PC-3 (cell line): ENCODE results near the gene ENKD1. TPM values are rescaled to one million over a fixed set of nuclear protein-coding genes. Genes with fewer than 3 reads are reported as not detected.
A peak's percentile ranks its signal among the peaks of the same experiment; 100 is the strongest.

Source experiments
- ATAC-seq: fragments of 200-7000 bp; cut with Tn5 transposase; 2 replicates; pipeline ENCODE4 v1.9.1; 2020; ENCODE audit warnings: mild to moderate bottlenecking, moderate library complexity
- BruUV-seq: library from RNA; stranded (reverse); fragments of 400-500 nt; replicated peaks from 2 replicates; lab custom pipeline; 2021; lab: Mats Ljungman, UMichigan
- CTCF ChIA-PET: fragments of 300-600 bp; sonication (Branson Sonifier 250); formaldehyde crosslinking; loops from one replicate; lab custom pipeline; 2022; ENCODE audit warnings: antibody characterized with exemption; lab: Charles Lee
- POLR2A ChIA-PET: fragments of 300-600 bp; sonication (Branson Sonifier 250); formaldehyde crosslinking; loops from one replicate; lab custom pipeline; 2022; ENCODE audit warnings: antibody characterized with exemption; ENCODE audit not compliant: unreplicated experiment; lab: Charles Lee
- DNase-seq: peaks from one replicate; pipeline ENCODE4 v3.0.0-alpha.2; 2015
- H2AFZ ChIP-seq: fragments of 300-600 bp; sonication (generic); 2 replicates; pipeline ENCODE4 v1.6.0; 2016; ENCODE audit warnings: antibody characterized with exemption, low read length
- H3F3A ChIP-seq: fragments of 300-600 bp; sonication (generic); one replicate; pipeline ENCODE4 v1.6.0; 2017; ENCODE audit warnings: antibody characterized with exemption, low read length, control low read depth, mild to moderate bottlenecking; ENCODE audit not compliant: unreplicated experiment
- H3K27ac ChIP-seq: fragments of 300-600 bp; sonication (generic); 2 replicates; pipeline ENCODE4 v1.5.1; 2016; ENCODE audit warnings: mild to moderate bottlenecking, low read length
- H3K27me3 ChIP-seq: fragments of 300-600 bp; sonication (generic); 2 replicates; pipeline ENCODE4 v1.6.1; 2016; ENCODE audit warnings: low read length, mixed read lengths
- H3K36me3 ChIP-seq: fragments of 300-600 bp; sonication (generic); 2 replicates; pipeline ENCODE4 v1.6.1; 2016; ENCODE audit warnings: low read depth, mixed run types, low read length, mixed read lengths
- H3K4me1 ChIP-seq: fragments of 300-600 bp; sonication (generic); 2 replicates; pipeline ENCODE4 v1.5.1; 2016; ENCODE audit warnings: low read length; ENCODE audit not compliant: insufficient read depth
- H3K4me2 ChIP-seq: fragments of 300-600 bp; sonication (generic); 2 replicates; pipeline ENCODE4 v1.6.0; 2016; ENCODE audit warnings: low read length
- H3K4me3 ChIP-seq: fragments of 300-600 bp; sonication (generic); 2 replicates; pipeline ENCODE4 v1.5.1; 2016; ENCODE audit warnings: mild to moderate bottlenecking, low read length, mixed read lengths
- H3K79me2 ChIP-seq: fragments of 300-600 bp; sonication (generic); 2 replicates; pipeline ENCODE4 v1.6.1; 2017; ENCODE audit warnings: low read length, mixed read lengths
- H3K9ac ChIP-seq: fragments of 300-600 bp; sonication (generic); 2 replicates; pipeline ENCODE4 v1.6.0; 2016; ENCODE audit warnings: mild to moderate bottlenecking, low read length
- H3K9me2 ChIP-seq: fragments of 300-600 bp; sonication (generic); replicated peaks from 2 replicates; pipeline ENCODE4 v1.6.1; 2016; ENCODE audit warnings: mixed run types, low read length, mixed read lengths
- H3K9me3 ChIP-seq: fragments of 300-600 bp; sonication (generic); 2 replicates; pipeline ENCODE4 v1.6.1; 2016; ENCODE audit warnings: low read length, mixed read lengths
- H4K20me1 ChIP-seq: fragments of 300-600 bp; sonication (generic); 2 replicates; pipeline ENCODE4 v1.6.1; 2016; ENCODE audit warnings: low read length, mixed read lengths
- CTCF ChIP-seq: fragments of 300-600 bp; sonication (generic); conservative IDR thresholded peaks from 2 replicates; pipeline ENCODE4 v1.5.1; 2017; ENCODE audit warnings: antibody characterized with exemption, low read depth, mild to moderate bottlenecking, low read length
- EZH2 ChIP-seq: fragments of 300-600 bp; sonication (generic); IDR thresholded peaks from one replicate; pipeline ENCODE4 v1.6.1; 2017; ENCODE audit warnings: antibody characterized with exemption, mild to moderate bottlenecking, low read length; ENCODE audit not compliant: unreplicated experiment
- EZH2phosphoT487 ChIP-seq: fragments of 300-600 bp; sonication (generic); IDR thresholded peaks from 2 replicates; pipeline ENCODE4 v1.6.1; 2018; ENCODE audit warnings: mild to moderate bottlenecking, antibody characterized with exemption, low read length, borderline replicate concordance
- intact Hi-C: fragments of 100-400 bp; cut with micrococcal nuclease; formaldehyde crosslinking; loops from 2 replicates; pipeline ENCODE4 v1.9.0; 2023
- total RNA-seq: library from RNA; depleted of rRNA; stranded (reverse); fragments of >200 nt; gene quantifications from 2 replicates; pipeline ENCODE4 v1.2.3, GENCODE V29; 2014

ENKD1 gene
- total RNA-seq, 1 experiment from 2014 or later = 19.4 TPM

GRCh38 chr16:67667817-67668494 lies 1.4 kb upstream of the ENKD1 start:
- intact Hi-C loops = loop anchor here (2.0 kb wide), 1 partner anchor 147 kb away; no protein-coding TSS in a partner anchor
- Histone ChIP-seq H3K27ac (no peak overlapping the region), H3K9ac (no peak overlapping the region), H3K27me3 (no peaks in the 10 kb centered on the region), H3K9me3 (no peaks in the 10 kb centered on the region), H3K9me2 (no peaks in the 10 kb centered on the region), H4K20me1 (no peaks in the 10 kb centered on the region), H2AFZ (no peak overlapping the region), H3K4me3 (no peak overlapping the region), H3K4me1 (no peaks in the 10 kb centered on the region; the same call in 1 of the 2 replicates), H3K4me2 (no peak overlapping the region), H3F3A (no peaks in the 10 kb centered on the region), H3K36me3 (no peaks in the 10 kb centered on the region), H3K79me2 (no peaks in the 10 kb centered on the region)
- peak; percentile 72 for DNase-seq
- ATAC-seq = peak; percentile 68
- BruUV-seq = no TSS peak
- peak; percentile 53 for TF ChIP-seq CTCF
- no peak for TF ChIP-seq EZH2phosphoT487
- TF ChIP-seq EZH2 = no peak
- ChIA-PET CTCF (interaction anchor here (0.7 to 1.3 kb wide), 2 partner anchors 121 to 147 kb away, joined by 3 to 5 read pairs; no protein-coding TSS in a partner anchor), POLR2A (no interaction called here)

GRCh38 chr16:67667453-67667816 lies 885 bp upstream of the ENKD1 start:
- Histone ChIP-seq H3K27ac (no peak overlapping the region), H3K9me2 (no peaks in the 10 kb centered on the region), H3K4me2 (no peak overlapping the region), H2AFZ (no peak overlapping the region), H3K79me2 (no peaks in the 10 kb centered on the region), H3K4me1 (no peaks in the 10 kb centered on the region; the same call in 1 of the 2 replicates), H3K4me3 (no peak overlapping the region), H3F3A (no peaks in the 10 kb centered on the region), H3K9me3 (no peaks in the 10 kb centered on the region), H3K9ac (no peak overlapping the region), H3K27me3 (no peaks in the 10 kb centered on the region), H3K36me3 (no peaks in the 10 kb centered on the region), H4K20me1 (no peaks in the 10 kb centered on the region)
- ChIA-PET CTCF (interaction anchor here (1.3 kb wide), 1 partner anchor 146 kb away, joined by 5 read pairs; no protein-coding TSS in a partner anchor), POLR2A (no interaction called here)
- intact Hi-C loops = no loop called here
- DNase-seq (no peak), ATAC-seq (no peak)
- TF ChIP-seq CTCF (no peak), EZH2phosphoT487 (no peak), EZH2 (no peak)
- BruUV-seq = no TSS peak

GRCh38 chr16:67666032-67666551 lies 458 bp downstream of the ENKD1 start:
- peak overlapping the region; percentile 68 for H3K4me3 ChIP-seq

More at GRCh38 chr16:67666032-67666551, 458 bp downstream of the ENKD1 start:
- DNase-seq (no peak), ATAC-seq (peak; percentile 37)
- intact Hi-C loops = no loop called here
- peak overlapping the region; percentile 73 for H2AFZ ChIP-seq
- H4K20me1 ChIP-seq = no peaks in the 10 kb centered on the region
- no peaks in the 10 kb centered on the region; the same call in 1 of the 2 replicates for H3K4me1 ChIP-seq
- H3K4me2 ChIP-seq = peak overlapping the region; percentile 90
- ChIA-PET CTCF (no interaction called here), POLR2A (no interaction called here)
- TF ChIP-seq CTCF = no peak
- TF ChIP-seq EZH2phosphoT487 = no peak
- no peak for TF ChIP-seq EZH2
- no peaks in the 10 kb centered on the region for H3K9me2 ChIP-seq
- no peaks in the 10 kb centered on the region for H3F3A ChIP-seq
- H3K27ac ChIP-seq = no peak overlapping the region
- no peaks in the 10 kb centered on the region for H3K79me2 ChIP-seq
- peak overlapping the region; percentile 52; the same call in 1 of the 2 replicates for H3K9ac ChIP-seq
- no peaks in the 10 kb centered on the region for H3K9me3 ChIP-seq
- no peaks in the 10 kb centered on the region for H3K27me3 ChIP-seq
- H3K36me3 ChIP-seq = no peaks in the 10 kb centered on the region
- BruUV-seq = no TSS peak
